Measurements from ENCODE around the gene EPHA8. TPM values are rescaled to one million over a fixed set of nuclear protein-coding genes. Genes with fewer than 3 reads are reported as not detected.

Gene EPHA8
- total RNA-seq, 1 donor from 2014 or later: not detected

- Mint-ChIP-seq H3K4me3 (no peak overlapping the region), H3K27ac (no peak overlapping the region), H3K27me3 (ENCODE audit: low read depth) (peaks cover 70% of the 10 kb centered on the region), H3K9me3 (no peaks in the 10 kb centered on the region), H3K36me3 (no peaks in the 10 kb centered on the region), H3K4me1 (peaks cover 7% of the 10 kb centered on the region)
- DNase-seq (ENCODE audit: low spot score in 2 of 2, unreplicated experiment in 2 of 2): no peak
- no peak for TF ChIP-seq CTCF (IDR thresholded peaks at IDR 0.05; ENCODE audit: unreplicated experiment)
Measured at GRCh38 chr1:22551591-22551990, 11.7 kb upstream of the EPHA8 start.

- no peak overlapping the region for H3K4me3 Mint-ChIP-seq
- peaks cover 11% of the 10 kb centered on the region for H3K4me1 Mint-ChIP-seq
Measured at GRCh38 chr1:22552021-22552420, 11.3 kb upstream of the EPHA8 start.

GRCh38 chr1:22553104-22553880, 10.0 kb upstream of the EPHA8 start:
- no peak overlapping the region for H3K27ac Mint-ChIP-seq
- no peak for TF ChIP-seq CTCF (IDR thresholded peaks at IDR 0.05; ENCODE audit: unreplicated experiment)

More at GRCh38 chr1:22552021-22552420, 11.3 kb upstream of the EPHA8 start:
- DNase-seq (ENCODE audit: low spot score in 2 of 2, unreplicated experiment in 2 of 2): no peak
- H3K9me3 Mint-ChIP-seq: no peaks in the 10 kb centered on the region
- no peak overlapping the region for H3K27ac Mint-ChIP-seq
- peaks cover 71% of the 10 kb centered on the region for H3K27me3 Mint-ChIP-seq (ENCODE audit: low read depth)
- TF ChIP-seq CTCF (IDR thresholded peaks at IDR 0.05; ENCODE audit: unreplicated experiment): no peak
- H3K36me3 Mint-ChIP-seq: no peaks in the 10 kb centered on the region

GRCh38 chr1:22553991-22554522, 9.2 kb upstream of the EPHA8 start:
- no peak for DNase-seq (ENCODE audit: low spot score in 2 of 2, unreplicated experiment in 2 of 2)
- H3K9me3 Mint-ChIP-seq: no peaks in the 10 kb centered on the region
- no peak overlapping the region for H3K4me3 Mint-ChIP-seq
- H3K4me1 Mint-ChIP-seq: peaks cover 17% of the 10 kb centered on the region
- H3K27me3 Mint-ChIP-seq (ENCODE audit: low read depth): peaks cover 59% of the 10 kb centered on the region
- no peak for TF ChIP-seq CTCF (IDR thresholded peaks at IDR 0.05; ENCODE audit: unreplicated experiment)
- no peaks in the 10 kb centered on the region for H3K36me3 Mint-ChIP-seq
- no peak overlapping the region for H3K27ac Mint-ChIP-seq

More at GRCh38 chr1:22553104-22553880, 10.0 kb upstream of the EPHA8 start:
- Mint-ChIP-seq H3K9me3 (no peaks in the 10 kb centered on the region), H3K4me1 (peaks cover 17% of the 10 kb centered on the region), H3K36me3 (no peaks in the 10 kb centered on the region), H3K4me3 (no peak overlapping the region), H3K27me3 (ENCODE audit: low read depth) (peaks cover 64% of the 10 kb centered on the region)
- DNase-seq (ENCODE audit: low spot score in 2 of 2, unreplicated experiment in 2 of 2): no peak

GRCh38 chr1:22555371-22555656, 8.0 kb upstream of the EPHA8 start:
- H3K4me1 Mint-ChIP-seq: peaks cover 17% of the 10 kb centered on the region
- H3K36me3 Mint-ChIP-seq: no peaks in the 10 kb centered on the region
- H3K27me3 Mint-ChIP-seq (ENCODE audit: low read depth): peaks cover 66% of the 10 kb centered on the region
- H3K4me3 Mint-ChIP-seq: no peak overlapping the region
- no peak for DNase-seq (ENCODE audit: low spot score in 2 of 2, unreplicated experiment in 2 of 2)
- H3K27ac Mint-ChIP-seq: no peak overlapping the region
- no peak for TF ChIP-seq CTCF (IDR thresholded peaks at IDR 0.05; ENCODE audit: unreplicated experiment)
- H3K9me3 Mint-ChIP-seq: no peaks in the 10 kb centered on the region
